H9 (cell line): ENCODE measurements around the gene MOB3A. TPM values are rescaled to one million over a fixed set of nuclear protein-coding genes. Genes with fewer than 3 reads are reported as not detected.

ENCODE experiments used
- DNase-seq: peaks from one replicate; pipeline ENCODE4 v3.0.0-alpha.2; 2017
- H2AFZ ChIP-seq: one replicate; pipeline ENCODE4 v1.6.1; 2013; ENCODE audit warnings: mild to moderate bottlenecking, low read length, control low read depth, moderate library complexity
- H2AK5ac ChIP-seq: 2 replicates; pipeline ENCODE4 v1.6.1; 2013; ENCODE audit warnings: low read length, control low read depth, mixed read lengths; ENCODE audit not compliant: insufficient read length
- H2BK120ac ChIP-seq: one replicate; pipeline ENCODE4 v1.6.1; 2013; ENCODE audit warnings: low read depth, mild to moderate bottlenecking, low read length, control low read depth, inconsistent platforms; ENCODE audit not compliant: poor library complexity, severe bottlenecking
- H2BK12ac ChIP-seq: 2 replicates; pipeline ENCODE4 v1.6.1; 2013; ENCODE audit warnings: low read length, control low read depth, mixed read lengths, low read depth; ENCODE audit not compliant: insufficient read length
- H2BK15ac ChIP-seq: 2 replicates; pipeline ENCODE4 v1.6.1; 2013; ENCODE audit warnings: low read depth, low read length, control low read depth
- H2BK20ac ChIP-seq: one replicate; pipeline ENCODE4 v1.6.1; 2013; ENCODE audit warnings: low read depth, mild to moderate bottlenecking, low read length, control low read depth, inconsistent platforms; ENCODE audit not compliant: poor library complexity, severe bottlenecking
- H2BK5ac ChIP-seq: 2 replicates; pipeline ENCODE4 v1.6.1; 2013; ENCODE audit warnings: low read length, control low read depth, mixed read lengths; ENCODE audit not compliant: insufficient read length
- H3K14ac ChIP-seq: 2 replicates; pipeline ENCODE4 v1.6.1; 2013; ENCODE audit warnings: low read length, control low read depth; ENCODE audit not compliant: insufficient read depth
- H3K18ac ChIP-seq: 2 replicates; pipeline ENCODE4 v1.6.1; 2013; ENCODE audit warnings: low read depth, mild to moderate bottlenecking, mixed read lengths, low read length, control low read depth; ENCODE audit not compliant: insufficient read length
- H3K23ac ChIP-seq: 2 replicates; pipeline ENCODE4 v1.6.1; 2013; ENCODE audit warnings: low read length, control low read depth, mixed read lengths, low read depth; ENCODE audit not compliant: insufficient read length
- H3K23me2 ChIP-seq: 2 replicates; pipeline ENCODE4 v1.6.1; 2013; ENCODE audit warnings: low read depth, mild to moderate bottlenecking, mixed read lengths, low read length, control low read depth; ENCODE audit not compliant: insufficient read length, poor library complexity, severe bottlenecking
- H3K27ac ChIP-seq: 2 replicates; pipeline ENCODE4 v1.5.1; 2013; ENCODE audit warnings: low read length, control low read depth, mixed read lengths, low read depth; ENCODE audit not compliant: insufficient read length
- H3K27me3 ChIP-seq: 2 replicates; pipeline ENCODE4 v1.6.1; 2013; ENCODE audit warnings: low read length, control low read depth, inconsistent platforms; ENCODE audit not compliant: insufficient read depth
- H3K4ac ChIP-seq: 2 replicates; pipeline ENCODE4 v1.6.1; 2013; ENCODE audit warnings: low read depth, mild to moderate bottlenecking, control low read depth, inconsistent platforms, low read length, moderate library complexity
- H3K4me1 ChIP-seq: 2 replicates; pipeline ENCODE4 v1.6.1; 2013; ENCODE audit warnings: low read length, control low read depth, inconsistent platforms; ENCODE audit not compliant: insufficient read depth
- H3K4me2 ChIP-seq: 2 replicates; pipeline ENCODE4 v1.6.1; 2013; ENCODE audit warnings: low read length, control low read depth, mixed read lengths; ENCODE audit not compliant: insufficient read length, insufficient read depth
- H3K56ac ChIP-seq: 2 replicates; pipeline ENCODE4 v1.6.1; 2013; ENCODE audit warnings: low read depth, mild to moderate bottlenecking, mixed read lengths, low read length, control low read depth; ENCODE audit not compliant: insufficient read length
- H3K79me1 ChIP-seq: 2 replicates; pipeline ENCODE4 v1.6.1; 2013; ENCODE audit warnings: low read depth, mild to moderate bottlenecking, moderate library complexity, low read length, control low read depth, inconsistent platforms; ENCODE audit not compliant: insufficient read depth, poor library complexity, severe bottlenecking
- H3K79me2 ChIP-seq: 2 replicates; pipeline ENCODE4 v1.6.1; 2013; ENCODE audit warnings: low read length, control low read depth, inconsistent platforms; ENCODE audit not compliant: insufficient read depth
- H3K9ac ChIP-seq: 2 replicates; pipeline ENCODE4 v1.6.1; 2013; ENCODE audit warnings: low read length, control low read depth, mixed read lengths; ENCODE audit not compliant: insufficient read length; ENCODE audit errors: extremely low read depth
- H3K9me3 ChIP-seq: one replicate; pipeline ENCODE4 v1.6.1; 2013; ENCODE audit warnings: low read depth, low read length, inconsistent platforms; ENCODE audit not compliant: control insufficient read depth
- H3T11ph ChIP-seq: one replicate; pipeline ENCODE4 v1.6.1; 2013; ENCODE audit warnings: mild to moderate bottlenecking, low read length, control low read depth, inconsistent platforms
- H4K20me1 ChIP-seq: one replicate; pipeline ENCODE4 v1.6.1; 2013; ENCODE audit not compliant: control insufficient read depth, insufficient read length, insufficient read depth
- H4K5ac ChIP-seq: 2 replicates; pipeline ENCODE4 v1.6.1; 2013; ENCODE audit warnings: low read depth, mild to moderate bottlenecking, mixed read lengths, low read length, control low read depth; ENCODE audit not compliant: insufficient read length
- H4K8ac ChIP-seq: replicated peaks from 2 replicates; pipeline ENCODE4 v1.6.1; 2013; ENCODE audit warnings: low read length, control low read depth, mixed read lengths, low read depth; ENCODE audit not compliant: insufficient read length
- H4K91ac ChIP-seq: 2 replicates; pipeline ENCODE4 v1.6.1; 2013; ENCODE audit warnings: low read depth, mild to moderate bottlenecking, moderate library complexity, mixed read lengths, low read length, control low read depth; ENCODE audit not compliant: insufficient read length
- H3K27ac Mint-ChIP-seq, 3 experiments: 2 replicates in 2 of 3; 3 replicates in 1 of 3; pipeline ENCODE4 v1.8.0; 2020 to 2021; ENCODE audit warnings: mixed read lengths in 3 of 3, mild to moderate bottlenecking in 1 of 3, moderate library complexity in 1 of 3
- H3K27me3 Mint-ChIP-seq: 2 replicates; pipeline ENCODE4 v1.8.0; 2021; ENCODE audit warnings: low read depth, mild to moderate bottlenecking, moderate library complexity, mixed read lengths
- H3K36me3 Mint-ChIP-seq, 3 experiments: 2 replicates in 2 of 3; 3 replicates in 1 of 3; pipeline ENCODE4 v1.8.0; 2020 to 2021; ENCODE audit warnings: low read depth in 3 of 3, mixed read lengths in 3 of 3; ENCODE audit not compliant: insufficient read depth in 1 of 3
- H3K4me1 Mint-ChIP-seq, 2 experiments: 2 replicates each; pipeline ENCODE4 v1.8.0; 2020; ENCODE audit warnings: mixed read lengths in 2 of 2
- H3K4me3 Mint-ChIP-seq, 2 experiments: 2 replicates in 1 of 2; 3 replicates in 1 of 2; pipeline ENCODE4 v1.8.0; 2020 to 2021; ENCODE audit warnings: mild to moderate bottlenecking in 2 of 2, mixed read lengths in 2 of 2, moderate library complexity in 1 of 2
- H3K9me3 Mint-ChIP-seq, 2 experiments: 2 replicates in 1 of 2; 3 replicates in 1 of 2; pipeline ENCODE4 v1.8.0; 2020; ENCODE audit warnings: mild to moderate bottlenecking in 2 of 2, mixed read lengths in 2 of 2, moderate library complexity in 1 of 2
- WGBS: extraction: QIAGEN DNeasy Blood & Tissue Kit; methylation state at CpG from one replicate; pipeline ENCODE4 v1.1.7; 2013; ENCODE audit warnings: missing lambda C conversion rate, low lambda C conversion rate, mixed read lengths; ENCODE audit not compliant: insufficient read length; ENCODE audit errors: extremely low coverage; 5-methylcytosine and 5-hydroxymethylcytosine counted together
- total RNA-seq: library from RNA; stranded (reverse); gene quantifications from 2 replicates; pipeline ENCODE4 v1.2.1, GENCODE V29; 2021
- TF ChIP-seq, protein P1 (sequence below): fragments of 200-600 bp; sonication (generic); conservative IDR thresholded peaks from 3 replicates; pipeline ENCODE4 v1.8.0; 2021; ENCODE audit warnings: antibody characterized with exemption, mild to moderate bottlenecking

Gene MOB3A
- total RNA-seq, 1 experiment from 2014 or later = 11.5 TPM

DNA sequence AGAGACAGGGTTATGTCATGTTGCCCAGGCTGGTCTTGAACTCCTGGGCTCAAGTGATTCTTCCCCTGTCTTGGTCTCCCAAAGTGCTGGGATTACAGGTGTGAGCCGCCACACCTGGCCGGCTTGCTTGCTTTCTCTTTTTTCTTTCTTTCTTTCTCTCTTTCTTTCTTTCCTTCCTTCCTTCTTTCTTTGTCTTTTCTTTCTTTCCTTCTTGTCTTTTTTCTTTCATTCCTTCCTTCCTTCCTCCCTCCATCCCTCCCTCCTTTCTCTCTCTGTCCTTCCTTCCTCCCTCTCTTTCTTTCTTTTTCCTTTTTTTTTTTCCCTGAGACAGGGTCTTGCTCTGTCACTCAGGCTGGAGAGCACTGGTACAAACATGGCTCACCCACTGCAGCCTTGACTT, 73.8 kb downstream of the MOB3A start:
- Histone ChIP-seq H2BK5ac (no peak overlapping the region), H2BK12ac (no peak overlapping the region), H3K9ac (no peak overlapping the region), H3K27me3 (no peaks in the 10 kb centered on the region), H3K79me2 (no peaks in the 10 kb centered on the region), H3K27ac (no peak overlapping the region), H3K9me3 (no peaks in the 10 kb centered on the region), H4K91ac (no peak overlapping the region), H3T11ph (no peak overlapping the region), H2BK120ac (no peak overlapping the region), H3K4me2 (no peak overlapping the region), H3K14ac (no peak overlapping the region), H3K4me1 (no peaks in the 10 kb centered on the region), H3K4ac (no peak overlapping the region), H4K8ac (no peak overlapping the region), H4K5ac (no peak overlapping the region), H3K23me2 (no peaks in the 10 kb centered on the region), H2AFZ (no peak overlapping the region), H3K56ac (no peak overlapping the region), H3K18ac (no peak overlapping the region), H3K23ac (no peak overlapping the region), H3K79me1 (no peaks in the 10 kb centered on the region), H2BK15ac (no peak overlapping the region), H2BK20ac (no peak overlapping the region), H4K20me1 (no peaks in the 10 kb centered on the region), H2AK5ac (no peak overlapping the region)
- Mint-ChIP-seq H3K27ac (no peak overlapping the region; a peak in 1 of 7 replicates), H3K4me1 (0 out of 4 replicates have a peak, but pooled peaks cover 0 to 3% of the 10 kb centered on the region in 2 experiments), H3K4me3 (no peak overlapping the region; a peak in 1 of 5 replicates), H3K9me3 (peaks cover 9 to 13% of the 10 kb centered on the region in 2 experiments), H3K36me3 (peaks cover 0 to 5% (median 4%) of the 10 kb centered on the region in 3 experiments; a peak in 6 of 7 replicates), H3K27me3 (peaks cover 13% of the 10 kb centered on the region)
- no peak for DNase-seq
- no CpG with 5 or more reads among the region's 2 CpGs for WGBS
- TF ChIP-seq, protein P1, sequence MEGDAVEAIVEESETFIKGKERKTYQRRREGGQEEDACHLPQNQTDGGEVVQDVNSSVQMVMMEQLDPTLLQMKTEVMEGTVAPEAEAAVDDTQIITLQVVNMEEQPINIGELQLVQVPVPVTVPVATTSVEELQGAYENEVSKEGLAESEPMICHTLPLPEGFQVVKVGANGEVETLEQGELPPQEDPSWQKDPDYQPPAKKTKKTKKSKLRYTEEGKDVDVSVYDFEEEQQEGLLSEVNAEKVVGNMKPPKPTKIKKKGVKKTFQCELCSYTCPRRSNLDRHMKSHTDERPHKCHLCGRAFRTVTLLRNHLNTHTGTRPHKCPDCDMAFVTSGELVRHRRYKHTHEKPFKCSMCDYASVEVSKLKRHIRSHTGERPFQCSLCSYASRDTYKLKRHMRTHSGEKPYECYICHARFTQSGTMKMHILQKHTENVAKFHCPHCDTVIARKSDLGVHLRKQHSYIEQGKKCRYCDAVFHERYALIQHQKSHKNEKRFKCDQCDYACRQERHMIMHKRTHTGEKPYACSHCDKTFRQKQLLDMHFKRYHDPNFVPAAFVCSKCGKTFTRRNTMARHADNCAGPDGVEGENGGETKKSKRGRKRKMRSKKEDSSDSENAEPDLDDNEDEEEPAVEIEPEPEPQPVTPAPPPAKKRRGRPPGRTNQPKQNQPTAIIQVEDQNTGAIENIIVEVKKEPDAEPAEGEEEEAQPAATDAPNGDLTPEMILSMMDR = no peak
